Inferior parietal cortex (tissue), 1 donor: ENCODE measurements around the gene CD80.
"Not testable (repeated sequence)": the region's sequence is repeated elsewhere in the genome, so short reads cannot be mapped to it uniquely, and the experiment has no call there.

ENCODE experiments used
- DNase-seq: peaks from one replicate; pipeline ENCODE4 v3.0.0-alpha.2; 2016; ENCODE audit errors: extremely low spot score

The CD80 gene

DNA sequence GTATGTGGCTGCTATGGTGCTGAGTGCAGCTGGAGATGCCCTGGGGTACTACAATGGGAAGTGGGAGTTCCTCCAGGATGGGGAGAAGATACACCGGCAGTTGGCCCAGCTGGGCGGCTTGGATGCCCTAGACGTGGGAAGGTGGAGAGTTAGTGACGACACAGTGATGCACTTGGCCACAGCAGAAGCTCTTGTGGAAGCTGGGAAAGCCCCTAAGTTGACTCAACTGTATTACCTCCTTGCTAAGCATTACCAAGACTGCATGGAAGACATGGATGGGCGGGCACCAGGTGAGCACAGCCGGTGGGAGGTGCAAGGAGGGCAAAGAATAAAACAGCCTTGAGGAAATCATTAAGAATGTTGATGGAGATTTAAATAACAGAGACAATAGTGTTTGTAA lies 22.8 kb upstream of the CD80 start:
- DNase-seq, result no peak

DNA sequence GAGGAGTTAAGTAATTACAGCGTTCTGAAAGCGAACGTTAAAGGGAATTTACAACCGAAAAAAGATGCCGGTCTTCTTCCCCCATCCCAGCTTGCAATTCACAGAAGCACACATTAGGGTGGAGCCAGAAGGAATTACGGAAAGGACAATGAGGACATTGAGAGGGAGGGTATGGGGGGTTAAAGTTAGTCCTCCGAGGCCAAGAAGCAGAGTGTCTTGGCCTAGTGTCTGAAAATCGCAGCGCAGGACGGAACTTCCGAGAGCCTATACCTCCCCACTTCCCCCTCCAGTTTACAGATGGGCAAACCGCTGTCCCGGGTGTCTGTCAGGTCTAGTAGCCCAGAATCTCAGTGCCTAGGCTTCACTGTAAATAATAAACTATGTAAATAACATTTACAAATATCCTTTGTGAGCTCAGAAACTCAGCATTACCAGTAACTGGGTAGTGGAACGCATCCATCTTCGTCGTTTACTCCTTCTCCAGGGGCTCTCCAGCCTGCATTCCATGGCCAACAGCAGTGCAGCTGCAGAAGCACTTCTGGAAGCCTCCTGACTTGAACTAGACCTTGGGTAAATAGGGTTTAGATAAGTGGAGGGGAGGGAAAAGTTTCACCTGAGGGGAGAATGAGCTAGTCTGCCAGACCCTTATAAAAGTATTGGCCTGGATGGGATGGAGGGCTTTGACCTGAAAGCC lies 20.8 kb upstream of the CD80 start:
- DNase-seq, result no peak

DNA sequence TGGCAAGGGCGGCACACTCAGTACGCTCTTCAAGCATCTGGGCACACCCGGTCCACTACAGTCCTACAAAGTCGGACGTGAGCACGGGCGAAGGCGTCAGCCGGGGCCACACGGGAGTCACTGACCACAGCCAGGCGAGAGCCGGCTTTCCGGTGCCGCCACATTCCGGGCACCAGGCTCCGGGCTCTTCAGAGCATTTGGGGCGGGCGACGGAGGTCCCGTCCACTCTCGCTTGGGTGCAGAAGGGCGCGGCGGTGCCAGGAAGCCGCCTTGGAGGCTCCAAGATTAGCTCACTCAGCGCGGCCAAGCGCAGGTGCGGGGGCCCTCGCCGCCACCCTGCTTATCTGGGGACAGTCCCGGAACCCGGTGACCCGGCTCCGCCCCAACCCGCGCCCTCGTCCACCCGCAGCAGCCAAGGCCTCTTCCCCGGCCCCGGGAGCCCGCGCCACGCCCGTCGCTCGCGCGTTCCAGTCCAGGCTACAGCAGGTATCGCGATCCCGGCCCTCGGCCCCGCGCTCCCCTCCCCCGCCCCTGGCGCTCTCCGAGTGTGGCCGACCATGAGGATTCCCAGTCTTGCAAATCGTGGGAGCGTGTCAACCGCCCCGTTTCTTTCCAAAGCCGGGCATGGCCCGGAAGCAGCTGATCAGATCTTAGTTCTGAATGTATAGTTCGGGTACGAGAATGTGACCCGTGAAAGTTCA lies 20.1 kb upstream of the CD80 start, which contains the start of gene ADPRH:
Gene ADPRH (plus strand): TSS at position 127 of the 701 bp plus-strand sequence. CDS start 2,678 bp downstream, outside the sequence.
- DNase-seq, result no peak

DNA sequence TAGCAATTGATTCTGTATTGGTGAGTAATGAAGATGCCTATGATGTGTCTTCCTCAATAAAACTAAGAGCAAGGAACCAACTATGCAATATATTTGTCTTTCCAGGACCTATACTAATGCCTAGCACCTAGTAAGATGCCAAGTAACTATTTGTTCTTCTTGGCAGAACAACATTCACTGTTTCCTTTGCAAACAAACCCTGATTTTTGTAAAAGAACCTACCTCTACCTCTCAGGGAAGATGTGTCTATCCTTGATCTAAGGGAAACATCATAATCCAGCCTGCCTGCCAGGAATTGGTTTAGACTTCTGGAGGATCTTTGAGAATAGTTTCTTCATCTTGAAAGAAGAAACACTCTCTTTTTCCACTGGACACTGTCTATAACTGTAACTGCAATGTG lies 16.1 kb upstream of the CD80 start:
- no peak for DNase-seq

DNA sequence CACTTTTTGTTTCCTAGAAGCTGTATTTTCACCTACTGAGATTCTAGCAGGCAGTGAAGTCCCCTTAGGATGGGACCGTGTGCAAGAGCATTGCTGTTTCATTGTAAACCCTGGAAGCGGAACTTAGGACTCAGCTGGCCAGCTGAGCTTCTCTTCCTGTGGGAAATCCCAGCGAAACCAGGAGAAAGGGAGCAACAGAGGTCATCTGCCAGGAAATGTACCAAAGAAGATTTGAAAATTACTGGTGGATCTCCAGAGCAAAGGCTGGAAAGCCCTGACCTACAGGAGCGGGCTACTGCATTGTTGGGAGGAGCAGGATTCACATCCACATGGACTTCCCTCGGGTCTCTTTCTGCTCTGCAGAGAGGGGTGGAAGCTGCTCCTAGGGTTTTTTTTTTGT lies 12.3 kb upstream of the CD80 start:
- DNase-seq, result no peak

DNA sequence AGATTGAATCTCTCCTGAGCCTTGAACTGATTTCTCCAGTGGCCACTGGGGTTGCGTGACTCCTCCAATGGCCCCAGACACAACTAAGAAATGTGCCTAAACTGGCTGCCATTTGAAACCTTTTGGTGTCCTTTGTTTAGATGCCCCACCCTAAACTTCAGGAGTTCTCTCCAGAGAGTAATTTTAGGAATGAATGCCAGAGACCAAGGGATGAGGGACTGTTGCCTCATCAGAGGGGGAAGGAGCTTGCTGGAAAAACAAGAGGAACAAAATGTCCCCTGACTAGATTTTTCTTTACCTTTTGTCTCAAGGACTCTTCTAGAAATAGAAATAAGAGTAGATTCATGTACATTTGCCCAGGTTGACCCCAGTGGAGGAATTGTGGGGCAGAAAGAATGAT lies 11.8 kb upstream of the CD80 start:
- DNase-seq, result no peak

DNA sequence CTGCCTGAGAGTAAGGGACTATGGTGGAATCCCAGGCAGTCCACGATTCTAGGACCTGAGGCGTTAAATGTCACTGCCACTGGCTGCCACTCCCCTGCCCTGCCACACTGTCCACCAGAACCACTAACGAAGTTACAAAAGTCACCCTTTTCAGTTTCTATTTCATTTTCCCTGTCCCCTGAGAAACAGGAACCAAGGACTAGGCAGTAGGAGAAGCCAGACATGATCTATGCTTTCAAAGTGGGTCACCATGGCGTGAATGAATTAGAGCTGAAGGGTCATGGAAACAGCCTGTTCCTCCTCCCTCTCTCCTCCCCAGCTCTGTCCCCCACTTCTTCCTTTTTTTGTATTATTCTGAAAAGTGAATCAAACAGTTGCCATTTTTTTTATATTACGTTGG lies 10.8 kb upstream of the CD80 start:
- DNase-seq, result no peak

DNA sequence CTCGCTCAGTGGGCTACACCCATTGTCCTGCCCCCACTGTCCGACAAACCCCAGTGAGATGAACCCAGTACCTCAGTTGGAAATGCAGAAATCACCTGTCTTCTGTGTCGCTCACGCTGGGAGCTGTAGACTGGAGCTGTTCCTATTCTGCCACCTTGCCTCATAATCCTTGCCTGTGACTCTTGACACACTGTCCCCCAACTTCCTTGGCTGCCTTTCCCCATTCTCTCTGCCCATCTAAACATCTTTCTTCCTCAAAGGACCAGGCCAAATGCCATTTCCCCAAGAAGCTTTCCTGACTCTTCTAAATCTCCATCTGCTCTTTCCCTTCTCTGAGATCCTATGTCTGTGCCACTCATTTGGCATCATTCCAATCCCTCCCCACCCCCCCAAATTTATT lies 9.7 kb upstream of the CD80 start:
- no peak for DNase-seq

DNA sequence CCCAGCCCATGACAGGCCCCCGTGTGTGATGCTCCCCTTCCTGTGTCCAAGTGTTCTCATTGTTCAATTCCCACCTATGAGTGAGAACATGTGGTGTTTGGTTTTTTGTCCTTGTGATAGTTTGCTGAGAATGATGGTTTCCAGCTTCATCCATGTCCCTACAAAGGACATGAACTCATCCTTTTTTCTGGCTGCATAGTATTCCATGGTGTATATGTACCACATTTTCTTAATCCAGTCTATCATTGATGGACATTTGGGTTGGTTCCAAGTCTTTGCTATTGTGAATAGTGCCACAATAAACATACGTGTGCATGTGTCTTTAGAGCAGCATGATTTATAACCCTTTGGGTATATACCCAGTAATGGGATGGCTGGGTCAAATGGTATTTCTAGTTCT lies 3.9 kb upstream of the CD80 start:
- not testable (repeated sequence) for DNase-seq

DNA sequence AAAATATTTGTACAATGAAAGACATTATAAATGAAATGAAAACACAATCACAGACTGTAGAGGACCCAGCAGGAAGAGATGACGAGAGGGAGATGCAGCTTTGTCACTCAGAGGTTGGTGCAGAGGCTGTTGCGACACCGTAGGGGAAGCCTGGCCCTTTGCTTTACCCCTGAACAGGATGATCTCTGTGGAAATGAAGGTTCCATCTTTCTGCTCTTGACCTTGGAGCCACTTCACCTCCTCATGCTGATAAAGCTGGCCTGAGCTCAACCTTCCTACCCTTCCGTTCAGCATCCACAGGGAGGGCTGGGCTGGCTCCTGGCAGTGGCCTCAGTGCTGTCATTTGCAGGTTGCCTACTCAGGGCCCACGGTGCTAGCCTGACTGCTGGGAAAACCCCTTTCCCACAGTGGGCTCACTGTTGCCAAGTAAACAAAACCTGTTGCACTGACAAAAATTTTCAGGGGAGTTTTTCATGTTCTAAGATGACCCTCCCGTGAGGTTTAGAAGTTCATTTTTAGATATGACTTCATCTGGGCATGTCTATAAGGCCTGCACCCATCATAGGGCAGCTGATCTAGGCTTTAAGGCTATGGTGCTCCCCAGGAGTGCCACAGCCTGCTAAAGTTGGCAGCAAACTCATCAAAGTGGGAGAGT lies 3.0 kb upstream of the CD80 start:
- no peak for DNase-seq

DNA sequence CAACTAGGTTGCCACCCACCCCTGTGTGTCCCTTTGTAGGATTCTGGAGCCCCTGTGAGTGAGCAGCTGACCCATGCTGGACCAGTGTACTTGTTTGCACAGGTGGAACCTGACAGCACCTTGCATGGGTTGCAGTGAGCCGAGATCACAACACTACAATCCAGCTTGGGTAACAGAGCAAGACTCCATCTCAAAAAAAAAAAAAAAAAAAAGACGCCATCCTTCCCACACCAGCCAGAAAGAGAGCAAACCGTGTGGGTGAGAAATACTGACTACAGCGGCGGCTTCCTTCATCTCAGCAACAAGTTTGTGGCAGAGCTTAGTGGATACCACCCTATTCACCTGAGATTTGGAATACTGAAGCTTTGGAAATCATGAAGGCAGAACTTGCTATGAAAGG lies 746 bp upstream of the CD80 start:
- DNase-seq, result no peak

DNA sequence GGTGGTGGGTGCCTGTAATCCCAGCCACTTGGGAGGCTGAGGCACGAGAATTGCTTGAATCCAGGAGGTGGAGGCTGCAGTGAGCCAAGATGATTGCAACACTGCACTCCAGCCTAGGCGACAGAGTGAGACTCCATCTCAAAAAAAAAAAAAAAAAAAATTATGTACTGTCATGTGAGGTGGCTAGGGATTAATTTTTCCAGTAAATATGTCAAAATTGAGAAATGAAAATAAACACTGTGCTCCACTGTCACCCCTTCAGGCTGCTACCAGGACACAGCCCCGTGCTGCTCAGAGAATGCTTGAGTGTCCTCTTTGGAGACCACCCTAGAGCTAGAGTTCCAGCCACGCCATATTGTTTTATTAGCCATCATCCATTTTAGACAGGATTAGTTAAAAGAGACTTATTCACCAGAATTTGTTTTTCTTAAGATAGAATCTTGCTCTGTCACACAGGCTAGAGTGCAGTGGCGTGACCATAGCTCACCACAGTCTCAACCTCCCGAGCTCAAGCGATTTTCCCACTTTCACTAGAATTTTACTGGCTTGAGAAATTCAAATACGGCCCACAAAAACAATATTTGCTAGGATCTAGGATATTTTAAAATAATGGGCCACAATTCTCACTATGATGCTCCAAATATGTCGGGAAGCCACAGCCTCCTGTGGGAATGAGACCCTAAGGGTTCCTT lies 642 bp downstream of the CD80 start:
- no peak for DNase-seq

DNA sequence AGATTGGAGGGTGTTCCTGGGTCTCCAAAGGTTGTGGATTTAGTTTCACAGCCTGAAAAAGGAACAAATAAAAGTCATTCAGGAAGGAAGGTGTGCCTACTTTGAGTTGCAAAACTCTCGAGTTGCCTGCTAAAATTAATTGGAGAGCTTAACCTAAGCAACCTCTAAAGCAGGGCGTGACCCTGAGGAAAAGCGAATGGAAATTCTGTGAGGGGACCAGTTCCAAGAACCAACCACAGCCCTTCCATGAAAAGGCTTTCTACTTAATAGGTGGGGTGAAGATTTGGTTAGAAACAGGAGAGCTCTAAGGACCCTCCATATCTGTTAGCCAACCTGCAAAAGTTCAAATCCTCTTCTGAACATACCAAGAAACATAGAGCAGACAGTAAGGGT lies 1.5 kb downstream of the CD80 start:
- no peak for DNase-seq

DNA sequence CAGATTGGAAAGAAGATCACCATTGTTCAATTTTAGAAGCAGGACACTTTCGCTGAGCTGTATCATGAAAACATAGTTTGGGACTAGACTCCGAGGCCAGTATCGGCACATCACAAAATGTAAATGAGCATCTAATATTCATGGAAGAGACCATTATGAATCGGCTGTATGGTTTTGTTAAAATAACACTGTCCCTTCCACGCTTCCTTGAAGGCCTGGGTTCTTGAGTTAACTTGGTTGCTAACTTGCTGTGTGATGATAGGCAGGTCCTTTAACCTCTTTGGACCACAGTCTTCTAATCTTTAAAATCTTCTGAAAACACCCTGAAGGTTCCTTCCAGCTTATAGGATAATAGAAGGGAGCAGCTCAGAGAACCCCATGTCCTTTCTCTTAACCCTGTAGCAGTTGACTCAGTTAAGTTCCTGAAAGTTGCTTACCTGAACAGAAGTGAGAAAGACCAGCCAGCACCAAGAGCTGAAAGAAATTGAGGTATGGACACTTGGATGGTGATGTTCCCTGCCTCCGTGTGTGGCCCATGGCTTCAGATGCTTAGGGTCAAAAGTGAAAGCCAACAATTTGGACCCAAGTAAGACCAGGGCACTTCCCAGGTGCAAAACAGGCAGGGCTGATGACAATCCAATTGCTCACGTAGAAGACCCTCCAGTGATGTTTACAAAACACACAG lies 2.1 kb downstream of the CD80 start:
- DNase-seq, result no peak

DNA sequence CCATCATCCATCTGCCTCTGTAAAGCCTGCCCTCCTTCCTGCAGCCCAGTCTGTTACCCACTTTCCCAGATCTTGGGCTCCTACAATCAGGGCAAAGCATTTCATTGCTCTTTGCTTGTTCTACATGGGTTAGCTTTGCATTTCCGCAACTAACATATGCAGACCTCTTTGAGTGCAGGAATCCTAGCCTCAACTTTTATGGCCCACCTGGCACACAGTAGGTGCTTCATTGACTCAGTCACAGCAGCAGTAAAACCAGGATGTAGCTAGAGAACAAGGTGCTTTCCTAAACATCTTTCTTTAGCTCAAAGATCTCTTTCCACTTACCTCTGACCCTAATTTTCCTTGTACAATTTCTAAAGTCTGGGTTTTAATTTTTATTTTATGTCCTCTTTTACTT lies 3.5 kb downstream of the CD80 start:
- no peak for DNase-seq

DNA sequence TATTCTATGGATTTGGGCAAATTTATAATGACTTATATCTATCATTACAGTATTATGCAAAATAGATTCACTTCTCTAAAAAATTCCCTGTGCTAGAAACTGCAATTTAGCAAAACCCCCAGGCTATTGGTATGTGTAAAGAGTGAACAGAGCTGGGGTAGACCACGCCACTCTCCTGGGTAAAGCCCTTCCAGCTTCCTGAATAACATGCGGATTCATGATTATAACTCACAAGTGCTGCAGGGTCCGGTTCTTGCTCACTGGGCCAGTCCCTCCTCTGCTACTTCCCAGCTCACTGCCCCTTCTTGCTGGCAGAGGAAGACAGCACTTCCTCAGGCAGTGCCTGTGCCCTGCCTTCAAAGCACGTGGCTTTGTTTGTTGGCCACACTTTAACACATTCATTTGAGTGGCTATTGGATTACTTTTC lies 4.1 kb downstream of the CD80 start:
- no peak for DNase-seq

DNA sequence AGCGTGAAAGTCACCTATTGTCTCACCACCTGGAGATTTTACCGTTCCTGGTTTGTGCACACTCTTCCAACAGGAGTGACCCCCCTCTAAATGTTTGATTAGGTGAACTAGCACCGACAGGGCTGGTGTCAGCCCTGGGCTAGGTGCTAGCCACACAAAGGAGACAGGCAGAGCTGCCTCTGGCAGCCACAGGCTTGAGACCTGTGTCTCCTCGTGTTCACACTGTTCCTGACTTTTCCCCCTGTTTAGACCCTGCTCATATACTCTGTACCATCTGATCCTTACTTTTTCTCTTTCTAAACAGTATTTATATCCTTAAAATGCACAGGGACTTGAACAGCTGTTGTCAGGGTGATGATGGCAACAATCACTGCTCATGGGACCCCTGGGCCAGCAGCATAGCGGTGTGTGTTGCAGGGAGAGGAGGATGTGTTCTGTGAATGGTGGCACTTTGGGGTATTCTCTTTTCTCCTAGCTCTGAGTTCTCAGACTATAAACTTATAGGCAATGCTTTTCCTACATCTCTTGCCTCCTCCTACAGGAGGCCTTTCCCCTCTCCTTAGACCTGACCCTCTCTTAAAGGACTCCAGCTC lies 5.5 kb downstream of the CD80 start:
- no peak for DNase-seq

DNA sequence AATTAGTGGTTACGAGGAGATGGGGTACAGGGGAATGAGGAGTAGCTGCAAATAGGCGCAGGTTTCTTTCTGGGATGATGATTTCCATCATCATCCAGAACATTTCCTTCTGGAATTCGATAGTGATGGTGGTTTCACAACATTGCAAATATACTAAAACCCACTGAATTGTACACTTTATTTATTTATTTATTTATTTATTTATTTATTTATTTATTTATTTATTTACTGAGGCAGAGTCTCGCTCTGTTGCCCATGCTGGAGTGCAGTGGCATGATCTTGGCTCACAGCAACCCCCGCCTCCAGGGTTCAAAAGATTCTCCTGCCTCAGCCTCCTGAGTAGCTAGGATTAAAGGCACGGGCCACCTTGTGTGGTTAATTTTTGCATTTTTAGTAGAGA lies 6.5 kb downstream of the CD80 start:
- not testable (repeated sequence) for DNase-seq

DNA sequence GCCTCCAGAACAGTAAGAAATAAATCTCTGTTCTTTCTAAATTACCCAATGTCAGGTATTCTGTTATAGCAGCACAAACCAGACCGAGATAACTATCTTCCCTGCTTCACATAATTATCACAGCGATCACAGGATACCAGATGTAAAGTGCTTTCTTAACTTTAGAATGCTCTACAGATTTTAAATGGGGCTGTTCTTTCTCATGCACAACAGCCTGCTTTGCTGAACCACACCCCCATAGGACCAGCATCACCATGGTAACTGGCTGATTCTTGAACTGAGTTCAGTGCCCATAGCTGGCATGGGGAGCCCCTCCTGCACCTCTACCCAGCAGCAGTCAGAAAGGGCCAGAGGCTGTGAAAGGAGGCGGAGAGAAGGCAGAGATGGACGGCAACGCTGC lies 7.8 kb downstream of the CD80 start:
- DNase-seq, result no peak

DNA sequence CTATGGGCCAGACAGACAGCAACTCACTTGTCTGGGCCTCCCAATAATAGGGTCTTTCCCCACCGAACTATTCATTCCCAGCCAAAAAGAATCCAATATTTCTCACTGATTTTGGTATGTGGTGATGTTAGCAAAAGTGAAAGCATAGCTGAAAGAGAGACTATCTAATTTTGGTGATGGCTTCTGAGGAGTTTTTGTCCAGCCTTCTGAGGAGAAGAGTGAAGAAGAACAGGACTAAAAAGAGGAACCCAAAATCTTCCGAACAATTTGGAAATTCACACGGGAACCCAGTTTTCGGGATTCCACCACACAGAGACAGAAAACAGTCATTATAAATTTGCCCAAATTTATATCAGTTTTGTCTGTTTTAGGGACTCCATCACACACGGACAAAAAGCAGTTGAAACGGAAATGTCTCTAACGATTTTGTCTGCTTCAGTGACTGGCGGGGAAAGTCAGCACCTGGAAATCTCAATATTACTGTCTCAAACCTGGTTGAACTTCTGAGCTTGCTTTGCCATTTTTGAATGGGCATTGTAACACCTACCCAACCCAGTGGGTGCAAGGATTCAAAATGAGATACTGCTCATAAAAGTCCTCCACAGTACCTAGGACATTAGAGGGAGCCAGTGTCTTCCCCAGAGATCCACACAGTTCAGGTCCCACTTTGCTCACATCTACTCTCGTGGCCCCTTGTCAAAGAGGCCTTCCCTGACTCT lies 9.1 kb downstream of the CD80 start:
- DNase-seq, result no peak

DNA sequence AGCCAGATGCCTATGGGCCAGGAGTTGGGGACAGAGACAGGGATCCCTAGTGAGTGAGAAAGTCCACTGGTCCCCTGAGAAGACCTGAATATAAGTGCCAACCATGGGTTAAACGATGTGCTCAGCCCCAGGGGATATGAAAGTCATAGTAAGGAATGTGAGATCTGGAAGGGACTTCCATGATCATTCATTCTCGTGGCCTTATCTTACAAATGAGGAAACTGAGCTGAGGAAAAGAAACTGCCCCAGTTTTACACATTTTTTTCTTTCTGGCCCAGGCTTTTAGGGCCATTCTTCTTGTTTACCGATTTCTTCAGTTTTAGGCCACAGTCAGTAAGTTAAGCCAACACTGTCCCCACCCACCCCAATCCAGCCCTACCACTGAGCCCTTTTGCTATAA lies 11.1 kb downstream of the CD80 start:
- no peak for DNase-seq
